ENCODE measurements around the gene PDLIM1. TPM values are rescaled to one million over a fixed set of nuclear protein-coding genes. Genes with fewer than 3 reads are reported as not detected.
A peak's percentile ranks its signal among the peaks of the same experiment; 100 is the strongest.

The PDLIM1 gene
- total RNA-seq, 1 experiment from 2014 or later, result 115 TPM

DNA sequence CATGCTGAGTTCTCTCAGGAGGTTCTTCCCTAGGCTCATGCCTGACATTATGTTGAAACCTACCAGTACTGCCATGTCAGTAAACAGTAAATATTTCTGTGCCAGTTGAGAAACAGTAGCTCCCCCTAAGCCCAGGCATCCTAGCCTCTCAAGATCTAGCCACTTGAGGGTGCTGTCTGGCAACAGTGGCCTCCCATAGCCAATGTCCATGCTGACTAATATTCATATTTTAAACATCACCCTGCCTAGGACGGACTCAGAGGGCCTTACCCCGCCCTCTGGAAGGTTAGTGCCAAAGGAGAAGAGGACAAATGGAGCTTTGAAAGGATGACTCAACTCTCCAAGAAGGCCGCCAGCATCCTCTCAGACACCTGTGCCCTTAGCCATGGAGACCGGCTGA lies 89.1 kb downstream of the PDLIM1 start:
- Mint-ChIP-seq H3K27ac (peak overlapping the region in 2 of 3 experiments; percentile 40 to 73; a peak in 2 of 7 replicates), H3K36me3 (ENCODE audit: insufficient read depth in 1 of 3, low read depth in 3 of 3) (peaks cover 1 to 27% (median 18%) of the 10 kb centered on the region in 3 experiments; a peak in 6 of 7 replicates), H3K27me3 (ENCODE audit: low read depth) (no peaks in the 10 kb centered on the region), H3K4me3 (no peak overlapping the region), H3K9me3 (peaks cover 6 to 8% of the 10 kb centered on the region in 2 experiments; a peak in 4 of 5 replicates), H3K4me1 (peaks cover 5 to 12% of the 10 kb centered on the region in 2 experiments; a peak in 3 of 4 replicates)
- Histone ChIP-seq H2BK20ac (ENCODE audit: low read depth, low read length, poor library complexity, severe bottlenecking) (no peak overlapping the region), H3K18ac (ENCODE audit: insufficient read length, low read depth, low read length) (no peak overlapping the region), H3T11ph (ENCODE audit: low read length) (no peak overlapping the region), H3K79me1 (ENCODE audit: insufficient read depth, low read depth, low read length, poor library complexity, severe bottlenecking) (no peaks in the 10 kb centered on the region), H2BK120ac (ENCODE audit: low read depth, low read length, poor library complexity, severe bottlenecking) (no peak overlapping the region), H3K4me2 (ENCODE audit: insufficient read depth, insufficient read length, low read length) (no peak overlapping the region), H3K79me2 (ENCODE audit: insufficient read depth, low read length) (no peaks in the 10 kb centered on the region), H2BK5ac (ENCODE audit: insufficient read length, low read length) (no peak overlapping the region), H3K27me3 (ENCODE audit: insufficient read depth, low read length) (no peaks in the 10 kb centered on the region), H3K23me2 (ENCODE audit: insufficient read length, low read depth, low read length, poor library complexity, severe bottlenecking) (no peaks in the 10 kb centered on the region), H2BK12ac (ENCODE audit: insufficient read length, low read depth, low read length) (no peak overlapping the region), H3K9me3 (ENCODE audit: control insufficient read depth, low read depth, low read length) (no peaks in the 10 kb centered on the region), H3K27ac (ENCODE audit: insufficient read length, low read depth, low read length) (no peak overlapping the region), H3K14ac (ENCODE audit: insufficient read depth, low read length) (no peak overlapping the region), H3K56ac (ENCODE audit: insufficient read length, low read depth, low read length) (no peak overlapping the region), H3K9ac (ENCODE audit: extremely low read depth, insufficient read length, low read length) (no peak overlapping the region), H2AFZ (ENCODE audit: low read length) (no peak overlapping the region), H3K4ac (ENCODE audit: low read depth, low read length) (no peak overlapping the region), H4K20me1 (ENCODE audit: control insufficient read depth, insufficient read depth, insufficient read length) (no peaks in the 10 kb centered on the region), H2AK5ac (ENCODE audit: insufficient read length, low read length) (no peak overlapping the region), H2BK15ac (ENCODE audit: low read depth, low read length) (no peak overlapping the region), H4K5ac (ENCODE audit: insufficient read length, low read depth, low read length) (no peak overlapping the region), H3K23ac (ENCODE audit: insufficient read length, low read depth, low read length) (no peak overlapping the region), H3K4me1 (ENCODE audit: insufficient read depth, low read length) (0 out of 2 replicates have a peak, but pooled peaks cover 2% of the 10 kb centered on the region), H4K8ac (replicated peaks; ENCODE audit: insufficient read length, low read depth, low read length) (no peak overlapping the region), H4K91ac (ENCODE audit: insufficient read length, low read depth, low read length) (no peak overlapping the region)
- no peak for DNase-seq
- TF ChIP-seq, protein P1, sequence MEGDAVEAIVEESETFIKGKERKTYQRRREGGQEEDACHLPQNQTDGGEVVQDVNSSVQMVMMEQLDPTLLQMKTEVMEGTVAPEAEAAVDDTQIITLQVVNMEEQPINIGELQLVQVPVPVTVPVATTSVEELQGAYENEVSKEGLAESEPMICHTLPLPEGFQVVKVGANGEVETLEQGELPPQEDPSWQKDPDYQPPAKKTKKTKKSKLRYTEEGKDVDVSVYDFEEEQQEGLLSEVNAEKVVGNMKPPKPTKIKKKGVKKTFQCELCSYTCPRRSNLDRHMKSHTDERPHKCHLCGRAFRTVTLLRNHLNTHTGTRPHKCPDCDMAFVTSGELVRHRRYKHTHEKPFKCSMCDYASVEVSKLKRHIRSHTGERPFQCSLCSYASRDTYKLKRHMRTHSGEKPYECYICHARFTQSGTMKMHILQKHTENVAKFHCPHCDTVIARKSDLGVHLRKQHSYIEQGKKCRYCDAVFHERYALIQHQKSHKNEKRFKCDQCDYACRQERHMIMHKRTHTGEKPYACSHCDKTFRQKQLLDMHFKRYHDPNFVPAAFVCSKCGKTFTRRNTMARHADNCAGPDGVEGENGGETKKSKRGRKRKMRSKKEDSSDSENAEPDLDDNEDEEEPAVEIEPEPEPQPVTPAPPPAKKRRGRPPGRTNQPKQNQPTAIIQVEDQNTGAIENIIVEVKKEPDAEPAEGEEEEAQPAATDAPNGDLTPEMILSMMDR (conservative IDR thresholded peaks at IDR 0.05), result peak; percentile 43; the same call in 2 of the 3 replicates
- no CpG with 5 or more reads among the region's 4 CpGs for WGBS (ENCODE audit: extremely low coverage, insufficient read length, low lambda C conversion rate)
